HG02938 (cell line): ENCODE results near the gene LNX1.
A peak's percentile ranks its signal among the peaks of the same experiment; 100 is the strongest.

Experiments used
- ATAC-seq: cut with Tn5 transposase; IDR thresholded peaks from one replicate; pipeline ENCODE4 v1.9.1; 2021; ENCODE audit warnings: mild to moderate bottlenecking, moderate library complexity; ENCODE audit not compliant: unreplicated experiment

The LNX1 gene

GRCh38 chr4:53575552-53575951, 15.7 kb downstream of the LNX1 start:
- ATAC-seq = no peak

- ATAC-seq = no peak
Observed at GRCh38 chr4:53574528-53574927, 16.8 kb downstream of the LNX1 start.

- no peak for ATAC-seq
Observed at GRCh38 chr4:53573696-53574095, 17.6 kb downstream of the LNX1 start.

- no peak for ATAC-seq
Observed at GRCh38 chr4:53572600-53572994, 18.7 kb downstream of the LNX1 start.

GRCh38 chr4:53571936-53572599, 19.2 kb downstream of the LNX1 start:
- no peak for ATAC-seq

GRCh38 chr4:53563824-53564223, 27.5 kb downstream of the LNX1 start:
- ATAC-seq = peak; percentile 85

- no peak for ATAC-seq
Observed at GRCh38 chr4:53562409-53562808, 28.9 kb downstream of the LNX1 start.

GRCh38 chr4:53559021-53559620, 32.2 kb downstream of the LNX1 start:
- no peak for ATAC-seq

- ATAC-seq = no peak
Observed at GRCh38 chr4:53558065-53558801, 33.1 kb downstream of the LNX1 start.

GRCh38 chr4:53557669-53558064, 33.6 kb downstream of the LNX1 start:
- no peak for ATAC-seq

- no peak for ATAC-seq
Observed at GRCh38 chr4:53556651-53557050, 34.6 kb downstream of the LNX1 start.

- no peak for ATAC-seq
Observed at GRCh38 chr4:53553486-53554210, 37.6 kb downstream of the LNX1 start.

GRCh38 chr4:53552711-53553110, 38.6 kb downstream of the LNX1 start:
- no peak for ATAC-seq

- no peak for ATAC-seq
Observed at GRCh38 chr4:53551958-53552357, 39.3 kb downstream of the LNX1 start.

GRCh38 chr4:53551281-53551864, 39.9 kb downstream of the LNX1 start:
- ATAC-seq = no peak

- ATAC-seq = no peak
Observed at GRCh38 chr4:53548662-53549061, 42.6 kb downstream of the LNX1 start.

GRCh38 chr4:53547983-53548382, 43.3 kb downstream of the LNX1 start:
- ATAC-seq = no peak

GRCh38 chr4:53545942-53546581, 45.2 kb downstream of the LNX1 start:
- ATAC-seq = no peak

GRCh38 chr4:53545273-53545672, 46.0 kb downstream of the LNX1 start:
- ATAC-seq = no peak

- no peak for ATAC-seq
Observed at GRCh38 chr4:53543561-53543960, 47.7 kb downstream of the LNX1 start.
